Fibroblast of mammary gland (primary cell): ENCODE measurements around the gene P3H4.
A peak's percentile ranks its signal among the peaks of the same experiment; 100 is the strongest.

Source experiments
- DNase-seq: peaks from one replicate; pipeline ENCODE4 v3.0.0-alpha.2; 2010; ENCODE audit warnings: low read depth
- H3K4me3 ChIP-seq: 2 replicates; pipeline ENCODE4 v1.5.1; 2011; ENCODE audit warnings: low read depth, mild to moderate bottlenecking, low read length, moderate library complexity; ENCODE audit not compliant: control insufficient read depth
- TF ChIP-seq, protein P1 (sequence below): conservative IDR thresholded peaks from 2 replicates; pipeline ENCODE4 v1.5.1; 2011; ENCODE audit warnings: low read depth, low read length, inconsistent platforms; ENCODE audit not compliant: control insufficient read depth, insufficient read depth

P3H4 gene

GRCh38 chr17:41814195-41814594, 2.4 kb upstream of the P3H4 start:
- DNase-seq, result peak; percentile 55
- TF ChIP-seq, protein P1, sequence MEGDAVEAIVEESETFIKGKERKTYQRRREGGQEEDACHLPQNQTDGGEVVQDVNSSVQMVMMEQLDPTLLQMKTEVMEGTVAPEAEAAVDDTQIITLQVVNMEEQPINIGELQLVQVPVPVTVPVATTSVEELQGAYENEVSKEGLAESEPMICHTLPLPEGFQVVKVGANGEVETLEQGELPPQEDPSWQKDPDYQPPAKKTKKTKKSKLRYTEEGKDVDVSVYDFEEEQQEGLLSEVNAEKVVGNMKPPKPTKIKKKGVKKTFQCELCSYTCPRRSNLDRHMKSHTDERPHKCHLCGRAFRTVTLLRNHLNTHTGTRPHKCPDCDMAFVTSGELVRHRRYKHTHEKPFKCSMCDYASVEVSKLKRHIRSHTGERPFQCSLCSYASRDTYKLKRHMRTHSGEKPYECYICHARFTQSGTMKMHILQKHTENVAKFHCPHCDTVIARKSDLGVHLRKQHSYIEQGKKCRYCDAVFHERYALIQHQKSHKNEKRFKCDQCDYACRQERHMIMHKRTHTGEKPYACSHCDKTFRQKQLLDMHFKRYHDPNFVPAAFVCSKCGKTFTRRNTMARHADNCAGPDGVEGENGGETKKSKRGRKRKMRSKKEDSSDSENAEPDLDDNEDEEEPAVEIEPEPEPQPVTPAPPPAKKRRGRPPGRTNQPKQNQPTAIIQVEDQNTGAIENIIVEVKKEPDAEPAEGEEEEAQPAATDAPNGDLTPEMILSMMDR, result no peak
- peak overlapping the region; percentile 76 for H3K4me3 ChIP-seq

DNA sequence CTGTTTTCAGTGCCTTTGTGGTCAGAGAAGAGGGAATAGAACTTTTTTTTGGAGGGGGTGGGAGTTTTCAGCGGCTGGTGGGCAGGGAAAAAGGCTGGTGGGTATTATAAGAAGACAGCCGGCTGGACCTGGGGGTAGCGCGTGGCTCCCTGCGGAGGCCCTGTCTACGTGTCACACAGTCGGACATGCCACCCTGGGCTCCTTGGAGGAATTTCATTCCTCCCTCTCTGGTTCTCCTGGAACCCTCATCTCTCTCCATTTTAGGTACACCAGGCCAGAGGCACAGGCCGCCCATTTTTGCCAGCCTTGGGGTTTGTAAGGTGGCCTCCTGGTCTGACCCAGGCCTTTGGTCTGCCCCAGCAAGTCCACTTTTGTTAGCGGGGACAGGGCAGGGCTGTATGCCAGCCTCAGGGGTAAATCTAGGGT, 2.0 kb upstream of the P3H4 start:
- TF ChIP-seq, protein P1, result no peak
- peak overlapping the region; percentile 76 for H3K4me3 ChIP-seq
- DNase-seq, result no peak

DNA sequence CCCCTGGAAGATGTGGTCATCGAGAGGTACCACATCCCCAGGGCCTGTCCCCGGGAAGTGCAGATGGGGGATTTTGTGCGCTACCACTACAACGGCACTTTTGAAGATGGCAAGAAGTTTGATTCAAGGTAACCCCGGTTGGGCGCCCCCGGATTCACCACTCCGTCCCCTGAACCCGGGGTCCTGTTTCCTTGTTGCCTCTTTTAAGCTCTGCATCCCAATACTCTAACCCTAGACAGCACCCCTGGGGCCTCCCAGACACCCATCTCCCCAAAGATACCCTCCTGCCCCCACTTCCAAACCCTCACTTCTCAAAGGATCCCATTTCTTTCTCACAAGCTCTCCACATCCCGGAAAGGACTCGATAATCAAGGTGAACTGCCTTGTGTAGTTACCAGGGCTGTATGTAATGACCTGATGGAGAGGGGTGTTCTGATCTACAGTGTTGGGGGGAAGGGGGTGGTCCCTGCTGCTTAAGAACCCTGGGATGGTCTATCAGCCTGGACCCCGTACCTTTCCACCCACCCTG, 1.5 kb upstream of the P3H4 start:
- DNase-seq, result no peak

GRCh38 chr17:41812381-41813151, 817 bp upstream of the P3H4 start, which contains the start of gene FKBP10:
TSS of gene FKBP10 (plus strand) at chr17:41813004. CDS start at chr17:41813035, 31 bp downstream.
- TF ChIP-seq, protein P1, result no peak
- DNase-seq, result peak; percentile 81
- H3K4me3 ChIP-seq, result peak within 1 kb of the TSS; percentile 76

More for the DNA sequence above, 1.5 kb upstream of the P3H4 start:
- TF ChIP-seq, protein P1, result no peak
- H3K4me3 ChIP-seq, result peak overlapping the region; percentile 76

GRCh38 chr17:41810659-41811548, 845 bp downstream of the P3H4 start:
- no peak for DNase-seq
- TF ChIP-seq, protein P1, result no peak
- H3K4me3 ChIP-seq, result peak overlapping the region; percentile 76

GRCh38 chr17:41806685-41807445, 4.9 kb downstream of the P3H4 start:
- TF ChIP-seq, protein P1, result no peak

More at GRCh38 chr17:41806685-41807445, 4.9 kb downstream of the P3H4 start:
- no peak overlapping the region for H3K4me3 ChIP-seq
- no peak for DNase-seq
